GM19025 (cell line): ENCODE measurements around the gene S100A8.

Source experiments
- ATAC-seq: cut with Tn5 transposase; IDR thresholded peaks from one replicate; pipeline ENCODE4 v1.9.1; 2021; ENCODE audit warnings: mild to moderate bottlenecking, low read depth, moderate library complexity; ENCODE audit not compliant: unreplicated experiment

Gene S100A8

GRCh38 chr1:153364156-153364555 lies 26.7 kb downstream of the S100A8 start:
- ATAC-seq: no peak

GRCh38 chr1:153363641-153364040 lies 27.2 kb downstream of the S100A8 start:
- ATAC-seq: no peak

GRCh38 chr1:153362187-153362775 lies 28.6 kb downstream of the S100A8 start:
- no peak for ATAC-seq

- no peak for ATAC-seq
These were observed 29.3 kb downstream of the S100A8 start for GRCh38 chr1:153361480-153362109.

- ATAC-seq: no peak
These were observed 30.0 kb downstream of the S100A8 start for GRCh38 chr1:153360592-153361479.

GRCh38 chr1:153360190-153360589 lies 30.7 kb downstream of the S100A8 start:
- ATAC-seq: no peak

GRCh38 chr1:153359241-153359640 lies 31.6 kb downstream of the S100A8 start:
- no peak for ATAC-seq

GRCh38 chr1:153358691-153358975 lies 32.2 kb downstream of the S100A8 start:
- no peak for ATAC-seq

GRCh38 chr1:153357853-153358690 lies 32.8 kb downstream of the S100A8 start, which contains the start of gene S100A9:
TSS of gene S100A9 (plus strand) at chr1:153357854. CDS start at chr1:153358284, 430 bp downstream.
- ATAC-seq: no peak

- no peak for ATAC-seq
These were observed 33.6 kb downstream of the S100A8 start for GRCh38 chr1:153357076-153357852.

- ATAC-seq: no peak
These were observed 34.3 kb downstream of the S100A8 start for GRCh38 chr1:153356392-153357075.

- ATAC-seq: no peak
These were observed 35.3 kb downstream of the S100A8 start for GRCh38 chr1:153355445-153356071.

GRCh38 chr1:153354515-153355193 lies 36.2 kb downstream of the S100A8 start:
- no peak for ATAC-seq

- ATAC-seq: no peak
These were observed 37.5 kb downstream of the S100A8 start for GRCh38 chr1:153353226-153353947.

- no peak for ATAC-seq
These were observed 38.4 kb downstream of the S100A8 start for GRCh38 chr1:153352523-153352922.

- ATAC-seq: no peak
These were observed 40.4 kb downstream of the S100A8 start for GRCh38 chr1:153350321-153350957.
